ENCODE data around the gene SND1. TPM values are rescaled to one million over a fixed set of nuclear protein-coding genes. Genes with fewer than 3 reads are reported as not detected.

SND1 gene
- total and polyA plus RNA-seq, 4 donors = 59.4 to 214 (median 84.1) TPM

GRCh38 chr7:128115336-128115820 is 463.4 kb downstream of the SND1 start:
- Histone ChIP-seq H3K4me3 (ENCODE audit: low read depth in 1 of 3, low read length in 3 of 3) (no peak overlapping the region), H3K9ac (ENCODE audit: low read depth in 1 of 2, low read length in 2 of 2) (no peak overlapping the region), H3K36me3 (ENCODE audit: control insufficient read depth in 4 of 4, insufficient read depth in 3 of 4, low read depth in 1 of 4, low read length in 3 of 4) (no peaks in the 10 kb centered on the region), H3K4me1 (ENCODE audit: control insufficient read depth in 4 of 4, insufficient read depth in 4 of 4, low read length in 3 of 4) (no peaks in the 10 kb centered on the region), H3K27me3 (ENCODE audit: control insufficient read depth in 4 of 4, insufficient read depth in 4 of 4, low read length in 3 of 4) (no peaks in the 10 kb centered on the region), H3K27ac (ENCODE audit: low read depth in 1 of 2, low read length in 2 of 2) (no peak overlapping the region), H3K9me3 (ENCODE audit: control insufficient read depth in 4 of 4, low read length in 3 of 4) (no peaks in the 10 kb centered on the region)
- TF ChIP-seq REST (IDR thresholded peaks at IDR 0.05) (no peak), YY1 (IDR thresholded peaks at IDR 0.05) (no peak), MAX (IDR thresholded peaks at IDR 0.05) (no peak), GABPA (IDR thresholded peaks at IDR 0.05 in 1 of 2, conservative IDR thresholded peaks at IDR 0.05 in 1 of 2) (no peak), TAF1 (conservative IDR thresholded peaks at IDR 0.05) (no peak), EGR1 (IDR thresholded peaks at IDR 0.05; ENCODE audit: low read depth in 2 of 2) (no peak)
- 80% methylated on average over 10 of the region's 10 CpGs for WGBS
- DNase-seq (ENCODE audit: low spot score) = peak; percentile 17

- H3K36me3 ChIP-seq (ENCODE audit: control insufficient read depth in 4 of 4, insufficient read depth in 3 of 4, low read depth in 1 of 4, low read length in 3 of 4) = no peaks in the 10 kb centered on the region
- H3K9ac ChIP-seq (ENCODE audit: low read depth in 1 of 2, low read length in 2 of 2) = no peak overlapping the region
- H3K4me3 ChIP-seq (ENCODE audit: low read depth in 1 of 3, low read length in 3 of 3) = no peak overlapping the region
- H3K27ac ChIP-seq (ENCODE audit: low read depth in 1 of 2, low read length in 2 of 2) = no peak overlapping the region
- H3K4me1 ChIP-seq (ENCODE audit: control insufficient read depth in 4 of 4, insufficient read depth in 4 of 4, low read length in 3 of 4) = no peaks in the 10 kb centered on the region
- H3K27me3 ChIP-seq (ENCODE audit: control insufficient read depth in 4 of 4, insufficient read depth in 4 of 4, low read length in 3 of 4) = no peaks in the 10 kb centered on the region
- peak; percentile 24 for DNase-seq (ENCODE audit: low spot score)
- 88% methylated on average over 16 of the region's 16 CpGs for WGBS
- no peak for TF ChIP-seq YY1 (IDR thresholded peaks at IDR 0.05)
- TF ChIP-seq RXRA (IDR thresholded peaks at IDR 0.05) = no peak
- no peak for TF ChIP-seq CTCF (IDR thresholded peaks at IDR 0.05; ENCODE audit: low read depth, low read length, missing input control)
- no peak for TF ChIP-seq EGR1 (IDR thresholded peaks at IDR 0.05; ENCODE audit: low read depth in 2 of 2)
- no peak for TF ChIP-seq NR2F2 (IDR thresholded peaks at IDR 0.05)
- TF ChIP-seq FOXA1 (IDR thresholded peaks at IDR 0.05) = no peak
- TF ChIP-seq HNF4G (IDR thresholded peaks at IDR 0.05) = no peak
- no peak for TF ChIP-seq TAF1 (conservative IDR thresholded peaks at IDR 0.05)
- no peaks in the 10 kb centered on the region for H3K9me3 ChIP-seq (ENCODE audit: control insufficient read depth in 4 of 4, low read length in 3 of 4)
Observed at GRCh38 chr7:128115821-128116723, 464.1 kb downstream of the SND1 start.

All from liver (tissue), 9 donors.